Neural progenitor cell (in vitro differentiated cells): ENCODE results near the gene ARHGAP4.

Source experiments
- EZH2 ChIP-seq: fragments of 200-600 bp; sonication (generic); IDR thresholded peaks from 2 replicates; pipeline ENCODE4 v1.6.1; 2017; ENCODE audit warnings: antibody characterized with exemption, mild to moderate bottlenecking, moderate library complexity
- EZH2phosphoT487 ChIP-seq: fragments of 200-600 bp; sonication (generic); IDR thresholded peaks from 2 replicates; pipeline ENCODE4 v1.6.1; 2017; ENCODE audit warnings: antibody characterized with exemption
- TF ChIP-seq, protein P1 (sequence below): fragments of 200-600 bp; sonication (generic); IDR thresholded peaks from 2 replicates; pipeline ENCODE4 v1.5.1; 2017; ENCODE audit warnings: antibody characterized with exemption, mild to moderate bottlenecking

- TF ChIP-seq, protein P1, sequence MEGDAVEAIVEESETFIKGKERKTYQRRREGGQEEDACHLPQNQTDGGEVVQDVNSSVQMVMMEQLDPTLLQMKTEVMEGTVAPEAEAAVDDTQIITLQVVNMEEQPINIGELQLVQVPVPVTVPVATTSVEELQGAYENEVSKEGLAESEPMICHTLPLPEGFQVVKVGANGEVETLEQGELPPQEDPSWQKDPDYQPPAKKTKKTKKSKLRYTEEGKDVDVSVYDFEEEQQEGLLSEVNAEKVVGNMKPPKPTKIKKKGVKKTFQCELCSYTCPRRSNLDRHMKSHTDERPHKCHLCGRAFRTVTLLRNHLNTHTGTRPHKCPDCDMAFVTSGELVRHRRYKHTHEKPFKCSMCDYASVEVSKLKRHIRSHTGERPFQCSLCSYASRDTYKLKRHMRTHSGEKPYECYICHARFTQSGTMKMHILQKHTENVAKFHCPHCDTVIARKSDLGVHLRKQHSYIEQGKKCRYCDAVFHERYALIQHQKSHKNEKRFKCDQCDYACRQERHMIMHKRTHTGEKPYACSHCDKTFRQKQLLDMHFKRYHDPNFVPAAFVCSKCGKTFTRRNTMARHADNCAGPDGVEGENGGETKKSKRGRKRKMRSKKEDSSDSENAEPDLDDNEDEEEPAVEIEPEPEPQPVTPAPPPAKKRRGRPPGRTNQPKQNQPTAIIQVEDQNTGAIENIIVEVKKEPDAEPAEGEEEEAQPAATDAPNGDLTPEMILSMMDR = no peak
- no peak for TF ChIP-seq EZH2phosphoT487
- no peak for TF ChIP-seq EZH2
Measured at GRCh38 chrX:153863251-153863991, 62.6 kb downstream of the ARHGAP4 start.
